ENCODE data around the gene GMNN. TPM values are rescaled to one million over a fixed set of nuclear protein-coding genes. Genes with fewer than 3 reads are reported as not detected.

The GMNN gene
- total RNA-seq, 5 donors from 2014 or later (not counting 1 experiment from before 2014, with no cell fraction given): 5.7 to 12.3 (median 6.1) TPM

GRCh38 chr6:24740861-24741260 is 33.9 kb upstream of the GMNN start:
- Mint-ChIP-seq H3K4me3 (no peak overlapping the region), H3K27ac (no peak overlapping the region), H3K27me3 (peaks cover 0 to 4% of the 10 kb centered on the region in 2 donors), H3K9me3 (no peaks in the 10 kb centered on the region), H3K4me1 (peaks cover 0 to 10% (median 8%) of the 10 kb centered on the region in 3 donors), H3K36me3 (no peaks in the 10 kb centered on the region)
- Histone ChIP-seq H3K27ac (ENCODE audit: low read length) (no peak overlapping the region), H3K9me3 (no peaks in the 10 kb centered on the region), H3K4me1 (ENCODE audit: control insufficient read depth in 1 of 2, extremely low read depth in 1 of 2, insufficient read depth in 2 of 2, low read length in 2 of 2) (no peaks in the 10 kb centered on the region), H3K27me3 (replicated peaks in 1 of 2; ENCODE audit: control insufficient read depth in 2 of 2, extremely low read depth in 1 of 2, insufficient read depth in 2 of 2, low read length in 1 of 2) (no peaks in the 10 kb centered on the region), H3K36me3 (ENCODE audit: control insufficient read depth in 2 of 2, extremely low read depth in 1 of 2, insufficient read depth in 1 of 2, low read length in 1 of 2) (no peaks in the 10 kb centered on the region), H3K4me3 (ENCODE audit: control insufficient read depth in 1 of 2, extremely low read depth in 1 of 2, low read length in 1 of 2) (no peak overlapping the region)
- ATAC-seq (replicated peaks in 1 of 4) (no peak), DNase-seq (no peak)
- ChIA-PET POLR2A (interaction anchor here in 1 of 2 donors (0.6 kb wide), 1 partner anchor 1417 kb away, joined by 3 read pairs; a partner anchor contains a TSS), CTCF (no interaction called here)

GRCh38 chr6:24742216-24742738 is 32.5 kb upstream of the GMNN start:
- Mint-ChIP-seq H3K27me3 (no peaks in the 10 kb centered on the region), H3K36me3 (no peaks in the 10 kb centered on the region), H3K4me1 (peaks cover 0 to 10% (median 7%) of the 10 kb centered on the region in 3 donors), H3K9me3 (no peaks in the 10 kb centered on the region), H3K4me3 (no peak overlapping the region), H3K27ac (no peak overlapping the region)
- Histone ChIP-seq H3K27me3 (replicated peaks in 1 of 2; ENCODE audit: control insufficient read depth in 2 of 2, extremely low read depth in 1 of 2, insufficient read depth in 2 of 2, low read length in 1 of 2) (no peaks in the 10 kb centered on the region), H3K36me3 (ENCODE audit: control insufficient read depth in 2 of 2, extremely low read depth in 1 of 2, insufficient read depth in 1 of 2, low read length in 1 of 2) (no peaks in the 10 kb centered on the region), H3K4me3 (ENCODE audit: control insufficient read depth in 1 of 2, extremely low read depth in 1 of 2, low read length in 1 of 2) (no peak overlapping the region), H3K9me3 (no peaks in the 10 kb centered on the region), H3K27ac (ENCODE audit: low read length) (no peak overlapping the region), H3K4me1 (ENCODE audit: control insufficient read depth in 1 of 2, extremely low read depth in 1 of 2, insufficient read depth in 2 of 2, low read length in 2 of 2) (no peaks in the 10 kb centered on the region)
- CTCF ChIA-PET: no interaction called here
- no peak for ATAC-seq (replicated peaks in 1 of 4)
- DNase-seq: no peak
- POLR2A ChIA-PET: no interaction called here
- WGBS (ENCODE audit: insufficient coverage): 96% methylated on average over 4 of the region's 5 CpGs

- ATAC-seq (replicated peaks in 1 of 4): peak in 2 of 4 experiments; percentile 45 to 65
- Mint-ChIP-seq H3K9me3 (no peaks in the 10 kb centered on the region), H3K4me1 (peaks cover 0 to 10% (median 7%) of the 10 kb centered on the region in 3 donors), H3K4me3 (no peak overlapping the region), H3K27ac (no peak overlapping the region), H3K27me3 (no peaks in the 10 kb centered on the region), H3K36me3 (no peaks in the 10 kb centered on the region)
- WGBS (ENCODE audit: insufficient coverage): no CpG with 5 or more reads among the region's 2 CpGs
- H3K9me3 ChIP-seq: no peaks in the 10 kb centered on the region
- no peak overlapping the region for H3K27ac ChIP-seq (ENCODE audit: low read length)
- CTCF ChIA-PET: interaction anchor here (0.5 to 0.8 kb wide), 4 partner anchors 8 to 74 kb away, joined by 3 to 8 read pairs (median 3); no protein-coding TSS in a partner anchor
- H3K4me1 ChIP-seq (ENCODE audit: control insufficient read depth in 1 of 2, extremely low read depth in 1 of 2, insufficient read depth in 2 of 2, low read length in 2 of 2): no peaks in the 10 kb centered on the region
- H3K4me3 ChIP-seq (ENCODE audit: control insufficient read depth in 1 of 2, extremely low read depth in 1 of 2, low read length in 1 of 2): no peak overlapping the region
- no peaks in the 10 kb centered on the region for H3K27me3 ChIP-seq (replicated peaks in 1 of 2; ENCODE audit: control insufficient read depth in 2 of 2, extremely low read depth in 1 of 2, insufficient read depth in 2 of 2, low read length in 1 of 2)
- no peak for DNase-seq
- no peaks in the 10 kb centered on the region for H3K36me3 ChIP-seq (ENCODE audit: control insufficient read depth in 2 of 2, extremely low read depth in 1 of 2, insufficient read depth in 1 of 2, low read length in 1 of 2)
- POLR2A ChIA-PET: interaction anchor here in 1 of 2 donors (0.6 kb wide), 1 partner anchor 11 kb away, joined by 5 read pairs; no protein-coding TSS in a partner anchor
Observed at GRCh38 chr6:24743265-24743943, 31.3 kb upstream of the GMNN start.

GRCh38 chr6:24743944-24744335 is 30.8 kb upstream of the GMNN start:
- Histone ChIP-seq H3K4me3 (ENCODE audit: control insufficient read depth in 1 of 2, extremely low read depth in 1 of 2, low read length in 1 of 2) (no peak overlapping the region), H3K36me3 (ENCODE audit: control insufficient read depth in 2 of 2, extremely low read depth in 1 of 2, insufficient read depth in 1 of 2, low read length in 1 of 2) (no peaks in the 10 kb centered on the region), H3K27me3 (replicated peaks in 1 of 2; ENCODE audit: control insufficient read depth in 2 of 2, extremely low read depth in 1 of 2, insufficient read depth in 2 of 2, low read length in 1 of 2) (no peaks in the 10 kb centered on the region), H3K4me1 (ENCODE audit: control insufficient read depth in 1 of 2, extremely low read depth in 1 of 2, insufficient read depth in 2 of 2, low read length in 2 of 2) (no peaks in the 10 kb centered on the region), H3K9me3 (no peaks in the 10 kb centered on the region), H3K27ac (ENCODE audit: low read length) (no peak overlapping the region)
- ATAC-seq (replicated peaks in 1 of 4) (no peak), DNase-seq (no peak)
- WGBS (ENCODE audit: insufficient coverage): 100% methylated on average over 1 of the region's 3 CpGs
- ChIA-PET CTCF (interaction anchor here in 1 of 2 donors (0.6 kb wide), 1 partner anchor 8 kb away, joined by 3 read pairs; no protein-coding TSS in a partner anchor), POLR2A (no interaction called here)
- no peaks in the 10 kb centered on the region for H3K36me3 Mint-ChIP-seq
- peaks cover 0 to 10% (median 7%) of the 10 kb centered on the region in 3 donors for H3K4me1 Mint-ChIP-seq
- H3K27me3 Mint-ChIP-seq: peaks cover 0 to 2% of the 10 kb centered on the region in 2 donors
- H3K27ac Mint-ChIP-seq: no peak overlapping the region
- H3K4me3 Mint-ChIP-seq: no peak overlapping the region
- H3K9me3 Mint-ChIP-seq: no peaks in the 10 kb centered on the region

DNA sequence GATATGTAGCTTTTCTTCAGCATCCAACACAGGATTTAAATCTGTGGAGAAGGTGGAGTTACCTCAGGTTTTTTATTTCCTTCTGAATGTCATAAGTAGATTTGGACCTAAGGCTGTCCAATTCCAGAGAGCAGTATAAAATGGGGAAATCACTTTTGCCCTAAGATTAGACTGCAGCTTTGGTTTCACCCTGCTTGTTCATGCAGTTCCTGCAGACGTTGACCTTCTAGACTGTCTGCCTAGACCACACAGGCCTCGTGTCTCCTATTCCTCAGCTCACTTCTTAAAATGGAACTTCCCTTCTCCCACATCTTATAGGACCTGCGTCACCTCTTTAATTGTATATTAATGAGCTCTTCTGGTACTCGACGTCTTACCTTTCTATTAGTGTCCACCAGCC is 29.8 kb upstream of the GMNN start:
- H3K27ac Mint-ChIP-seq: no peak overlapping the region
- DNase-seq (no peak), ATAC-seq (replicated peaks in 1 of 4) (no peak)
- H3K36me3 Mint-ChIP-seq: no peaks in the 10 kb centered on the region
- 50% methylated on average over 1 of the region's 5 CpGs for WGBS (ENCODE audit: insufficient coverage)
- H3K27ac ChIP-seq (ENCODE audit: low read length): no peak overlapping the region
- H3K9me3 ChIP-seq: no peaks in the 10 kb centered on the region
- H3K4me3 Mint-ChIP-seq: no peak overlapping the region
- POLR2A ChIA-PET: interaction anchor here in 1 of 2 donors (0.7 to 1.1 kb wide), 2 partner anchors 10 to 17 kb away, joined by 3 to 4 read pairs; no protein-coding TSS in a partner anchor
- H3K4me1 ChIP-seq (ENCODE audit: control insufficient read depth in 1 of 2, extremely low read depth in 1 of 2, insufficient read depth in 2 of 2, low read length in 2 of 2): no peaks in the 10 kb centered on the region
- peaks cover 0 to 5% of the 10 kb centered on the region in 2 donors for H3K27me3 Mint-ChIP-seq
- no peaks in the 10 kb centered on the region for H3K27me3 ChIP-seq (replicated peaks in 1 of 2; ENCODE audit: control insufficient read depth in 2 of 2, extremely low read depth in 1 of 2, insufficient read depth in 2 of 2, low read length in 1 of 2)
- CTCF ChIA-PET: interaction anchor here in 1 of 2 donors (0.7 kb wide), 1 partner anchor 37 kb away, joined by 3 read pairs; no protein-coding TSS in a partner anchor
- H3K4me3 ChIP-seq (ENCODE audit: control insufficient read depth in 1 of 2, extremely low read depth in 1 of 2, low read length in 1 of 2): no peak overlapping the region
- H3K4me1 Mint-ChIP-seq: peaks cover 0 to 10% (median 7%) of the 10 kb centered on the region in 3 donors
- H3K36me3 ChIP-seq (ENCODE audit: control insufficient read depth in 2 of 2, extremely low read depth in 1 of 2, insufficient read depth in 1 of 2, low read length in 1 of 2): no peaks in the 10 kb centered on the region
- H3K9me3 Mint-ChIP-seq: no peaks in the 10 kb centered on the region

- H3K4me1 ChIP-seq (ENCODE audit: control insufficient read depth in 1 of 2, extremely low read depth in 1 of 2, insufficient read depth in 2 of 2, low read length in 2 of 2): no peaks in the 10 kb centered on the region
- H3K27ac ChIP-seq (ENCODE audit: low read length): no peak overlapping the region
- Mint-ChIP-seq H3K4me3 (no peak overlapping the region), H3K9me3 (no peaks in the 10 kb centered on the region), H3K27me3 (peaks cover 0 to 5% of the 10 kb centered on the region in 2 donors), H3K27ac (no peak overlapping the region), H3K36me3 (no peaks in the 10 kb centered on the region), H3K4me1 (no peaks in the 10 kb centered on the region)
- H3K36me3 ChIP-seq (ENCODE audit: control insufficient read depth in 2 of 2, extremely low read depth in 1 of 2, insufficient read depth in 1 of 2, low read length in 1 of 2): no peaks in the 10 kb centered on the region
- POLR2A ChIA-PET: no interaction called here
- H3K9me3 ChIP-seq: no peaks in the 10 kb centered on the region
- H3K4me3 ChIP-seq (ENCODE audit: control insufficient read depth in 1 of 2, extremely low read depth in 1 of 2, low read length in 1 of 2): no peak overlapping the region
- no peaks in the 10 kb centered on the region for H3K27me3 ChIP-seq (replicated peaks in 1 of 2; ENCODE audit: control insufficient read depth in 2 of 2, extremely low read depth in 1 of 2, insufficient read depth in 2 of 2, low read length in 1 of 2)
- ATAC-seq (replicated peaks in 1 of 4) (no peak), DNase-seq (no peak)
- no CpG with 5 or more reads among the region's 3 CpGs for WGBS (ENCODE audit: insufficient coverage)
- CTCF ChIA-PET: interaction anchor here in 1 of 2 donors (0.6 kb wide), 1 partner anchor 25 kb away, joined by 3 read pairs; no protein-coding TSS in a partner anchor
Observed at GRCh38 chr6:24749297-24749696, 25.4 kb upstream of the GMNN start.
